ENCODE results near the gene GFRA1.

GFRA1 gene

DNA sequence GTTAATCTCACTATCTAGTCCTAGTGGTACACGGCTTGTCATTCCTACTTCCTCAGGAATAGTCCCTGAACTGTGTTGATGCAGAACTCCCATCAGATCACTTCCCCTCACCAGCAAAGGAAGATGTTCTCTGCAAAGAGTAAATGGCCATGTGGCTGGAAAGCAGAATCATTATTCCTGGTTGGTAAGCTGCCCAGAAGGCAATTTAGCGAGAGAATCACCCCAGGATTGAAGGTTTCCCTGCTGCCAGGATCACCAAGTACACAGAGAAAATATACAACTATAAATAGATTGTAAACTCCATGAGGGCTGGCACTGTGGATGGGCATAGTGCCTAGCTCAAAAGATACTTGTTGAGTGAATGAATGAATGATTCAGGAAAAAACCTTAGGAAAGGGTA, 115.0 kb downstream of the GFRA1 start:
- DNase-seq (ENCODE audit: low spot score): no peak

DNA sequence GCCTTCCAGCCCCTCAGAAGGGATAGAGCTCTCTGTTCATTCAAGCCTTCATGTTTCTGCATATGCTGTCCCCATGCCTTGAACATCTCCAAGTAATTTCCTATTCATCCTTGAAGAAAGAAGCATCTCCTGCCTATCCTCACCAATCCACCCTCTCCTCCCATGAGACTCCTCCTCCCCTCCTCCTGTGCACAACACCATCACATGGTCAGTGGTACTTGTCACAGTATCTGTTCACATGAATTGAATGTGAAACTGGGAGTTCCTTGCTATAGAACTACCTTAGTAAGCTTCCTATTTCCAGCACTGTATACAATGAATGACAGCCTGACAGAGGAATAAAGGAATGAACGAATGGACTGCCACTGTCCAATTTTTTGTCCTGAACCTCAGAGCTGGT, 115.5 kb downstream of the GFRA1 start:
- DNase-seq (ENCODE audit: low spot score): no peak

DNA sequence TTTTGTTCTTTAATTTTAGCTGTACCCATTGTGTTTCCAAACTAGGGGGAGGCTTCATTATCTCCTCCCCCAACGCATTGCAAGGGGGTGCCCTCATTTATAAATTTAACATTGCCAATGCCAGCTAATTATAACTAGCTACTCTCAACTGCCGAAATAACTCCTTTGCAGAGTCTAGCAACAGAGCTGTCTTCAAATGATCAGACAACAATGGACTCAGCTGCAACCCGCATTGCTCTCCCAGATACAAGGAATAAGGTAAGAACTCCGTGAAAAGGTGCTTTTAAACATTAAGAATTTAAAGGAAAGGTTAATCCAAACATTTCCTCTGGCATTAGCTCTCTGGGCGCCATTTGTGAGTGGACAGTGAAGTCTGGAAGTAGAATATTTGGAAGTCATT, 116.2 kb downstream of the GFRA1 start:
- DNase-seq (ENCODE audit: low spot score): no peak

DNA sequence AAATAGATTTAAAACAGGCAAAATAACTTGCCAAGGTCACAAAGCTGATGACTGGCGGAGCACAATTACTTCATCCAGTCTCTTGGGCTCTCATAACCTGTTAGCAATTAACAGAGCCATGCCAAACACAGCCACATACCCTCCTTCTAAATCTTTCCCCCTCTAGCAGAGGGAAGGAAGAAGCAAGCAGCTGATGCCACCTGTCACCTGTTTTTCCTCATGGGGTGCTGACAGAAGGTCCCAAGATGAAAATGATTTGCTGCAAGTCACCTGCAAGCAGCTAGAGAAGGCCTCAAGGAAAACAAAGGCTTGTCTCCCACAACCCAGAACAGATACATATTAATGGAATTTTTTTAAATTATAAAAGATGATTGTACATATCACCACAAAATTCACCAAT, 117.8 kb downstream of the GFRA1 start:
- no peak for DNase-seq (ENCODE audit: low spot score)

DNA sequence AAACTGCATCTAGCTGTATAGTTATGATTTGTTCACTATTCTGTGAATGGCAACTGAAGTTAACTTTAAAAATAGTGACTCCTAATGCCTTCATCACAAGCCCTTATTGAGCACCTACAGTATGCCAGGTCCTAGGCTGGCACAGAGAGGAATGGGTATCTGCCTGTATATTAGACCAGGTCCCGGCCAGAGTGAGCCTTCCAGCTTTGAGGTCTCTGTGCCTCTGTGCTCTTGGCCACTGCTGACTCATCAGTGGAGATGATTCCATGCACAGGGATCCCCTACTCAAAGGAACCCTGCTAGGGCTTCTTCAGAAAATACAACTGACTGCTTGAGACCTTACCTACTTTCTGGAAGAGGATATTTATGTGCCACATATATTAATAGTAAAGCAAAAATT, 118.4 kb downstream of the GFRA1 start:
- DNase-seq (ENCODE audit: low spot score): no peak

DNA sequence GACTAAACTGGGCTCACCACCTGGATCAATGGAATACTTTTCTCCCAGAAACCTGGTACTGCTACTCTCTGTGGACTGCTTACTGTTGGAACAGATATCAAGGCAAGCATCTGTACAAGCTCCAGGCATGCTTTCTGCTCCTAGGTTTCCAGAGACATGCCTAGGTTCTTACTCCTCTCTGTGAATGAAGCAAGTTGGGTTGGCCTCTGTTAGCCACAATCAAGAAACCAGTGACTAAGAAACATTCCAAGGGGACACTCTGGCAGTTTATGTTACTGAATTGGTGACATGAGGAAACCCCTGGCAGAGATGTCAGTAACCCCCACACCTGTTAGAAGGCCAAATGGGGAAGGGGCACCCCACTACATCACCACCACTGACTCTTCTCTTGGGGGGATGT, 121.9 kb downstream of the GFRA1 start:
- DNase-seq (ENCODE audit: low spot score): no peak

DNA sequence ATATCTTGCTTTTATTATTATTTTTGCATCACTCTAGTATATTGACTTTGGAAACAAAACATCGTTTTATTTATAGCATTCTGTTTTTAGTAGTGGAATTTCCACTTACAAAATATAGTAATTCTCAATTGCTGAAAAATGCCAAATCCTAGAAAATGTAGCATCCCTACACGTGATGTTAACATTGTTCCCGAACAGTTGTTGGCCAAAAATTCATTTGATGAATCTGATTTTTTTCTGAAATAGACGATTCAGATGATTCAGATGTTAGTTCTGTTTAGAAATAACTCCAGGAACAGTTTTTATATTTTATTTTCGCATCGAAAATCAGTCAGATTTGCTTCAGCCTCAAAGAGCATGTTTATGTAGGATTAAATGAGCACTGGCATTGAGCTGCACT, 122.4 kb downstream of the GFRA1 start:
- no peak for DNase-seq (ENCODE audit: low spot score)

DNA sequence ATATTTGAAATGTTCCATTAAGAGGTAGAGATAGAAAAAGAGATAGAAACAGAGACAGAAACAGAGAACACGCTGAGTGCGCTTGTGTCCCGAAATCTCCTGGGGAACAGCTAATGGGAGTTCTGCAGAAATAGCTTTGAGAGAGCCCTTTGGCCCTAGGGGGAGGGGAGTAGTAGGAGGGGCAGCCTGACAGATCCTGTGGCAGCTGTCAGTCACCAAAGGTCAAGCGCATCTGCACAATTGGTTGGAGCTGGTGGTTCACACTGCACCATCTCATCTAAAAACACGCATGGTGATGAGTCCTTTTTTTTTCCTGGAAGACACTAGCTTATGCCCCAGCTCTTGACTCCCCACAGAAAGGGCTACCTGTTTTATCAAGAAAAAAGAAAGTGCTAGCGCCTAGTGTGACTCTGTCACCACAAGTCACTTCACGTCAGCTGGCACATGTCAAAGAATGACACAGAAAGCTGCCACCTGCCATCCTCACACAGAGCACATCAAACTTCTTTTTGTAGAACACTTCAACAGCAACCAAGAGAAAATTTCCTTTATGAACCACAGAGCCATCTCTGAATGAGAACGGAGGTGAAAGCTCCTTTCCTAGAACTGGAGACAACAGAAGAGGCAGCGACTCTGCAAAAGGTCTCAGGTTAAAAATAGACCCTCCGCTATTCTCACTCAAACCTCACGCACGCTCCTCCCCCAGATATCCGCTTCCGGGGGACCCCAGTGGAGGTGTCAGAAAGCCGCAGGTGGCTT, 125.7 kb downstream of the GFRA1 start:
- DNase-seq (ENCODE audit: low spot score): no peak

DNA sequence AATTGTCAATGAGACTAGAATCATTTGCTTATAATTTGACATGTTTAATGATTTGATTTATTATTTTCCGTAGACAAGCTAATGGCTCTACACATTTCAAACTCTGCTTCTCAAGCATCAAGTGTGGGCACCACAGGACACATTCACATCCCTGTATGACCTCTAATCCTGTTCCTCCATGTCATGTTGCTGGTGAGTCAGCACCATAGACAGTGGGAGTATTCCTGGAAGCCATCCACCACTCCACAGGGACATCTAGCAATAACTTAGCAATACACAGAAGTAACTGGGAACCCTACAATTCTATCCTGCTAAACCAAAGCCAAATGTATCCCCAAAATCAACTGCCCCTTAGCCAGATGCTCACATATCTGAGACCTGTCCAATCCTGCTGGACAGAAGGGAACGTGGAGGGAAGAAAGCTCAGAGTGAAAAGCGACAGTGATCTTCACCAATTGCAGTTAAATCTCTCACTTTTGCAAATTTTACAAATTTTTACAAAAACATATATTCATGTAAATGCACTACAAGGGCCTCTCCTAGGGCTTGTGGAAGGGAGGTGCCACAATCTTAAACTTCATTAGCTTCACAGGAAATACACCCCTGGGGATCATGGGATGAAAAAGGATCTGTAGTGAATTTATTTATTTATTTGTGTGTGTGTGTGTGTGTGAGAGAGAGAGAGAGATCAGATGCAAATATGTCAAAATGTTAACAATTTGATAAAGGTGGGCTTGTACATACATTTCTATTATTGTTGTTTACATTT, 126.5 kb downstream of the GFRA1 start:
- DNase-seq (ENCODE audit: low spot score): peak; percentile 12

DNA sequence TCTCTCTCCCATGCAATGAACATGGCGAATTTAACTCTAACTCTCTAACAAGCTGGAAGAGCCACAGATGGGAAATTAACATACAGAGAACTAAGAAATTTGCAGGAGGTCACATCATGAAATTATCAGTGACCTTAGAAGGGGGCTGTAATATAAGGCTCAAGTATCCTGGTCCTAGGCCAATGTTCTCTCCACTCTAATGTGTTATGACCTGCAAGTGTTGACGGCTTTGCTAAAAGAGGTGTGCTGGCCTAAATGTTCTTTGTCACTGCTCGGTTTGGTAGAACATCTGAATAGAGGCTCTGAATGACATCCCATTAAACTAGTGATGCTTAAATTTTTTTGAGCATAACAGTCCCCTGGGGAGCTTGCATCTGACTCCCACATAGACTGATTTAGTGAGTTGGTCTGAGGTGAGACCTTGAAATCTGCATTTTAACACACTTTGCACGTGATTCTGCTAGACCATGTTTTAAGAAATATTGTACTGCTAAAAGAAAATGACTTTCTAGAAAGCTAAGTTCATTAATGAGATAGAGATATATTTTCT, 129.3 kb downstream of the GFRA1 start:
- no peak for DNase-seq (ENCODE audit: low spot score)

DNA sequence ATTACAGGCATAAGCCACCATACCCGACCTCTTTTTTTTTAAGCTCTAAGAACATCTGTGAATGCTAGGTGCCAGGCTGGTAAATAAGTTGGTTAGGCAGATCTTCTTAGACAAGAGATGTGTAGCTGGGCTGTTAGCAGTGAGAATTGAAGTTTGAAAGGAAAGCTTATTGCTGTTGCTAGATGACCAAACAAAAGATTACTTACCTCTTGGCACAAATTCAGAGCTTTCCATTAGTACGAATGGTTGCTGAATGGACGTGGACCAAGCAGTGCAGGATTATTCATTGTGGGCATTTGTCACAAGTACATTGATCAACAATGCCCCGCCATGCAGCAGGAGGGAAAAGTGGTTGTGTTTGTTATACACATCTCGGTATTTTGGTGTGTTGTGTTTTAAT, 131.2 kb downstream of the GFRA1 start:
- no peak for DNase-seq (ENCODE audit: low spot score)

DNA sequence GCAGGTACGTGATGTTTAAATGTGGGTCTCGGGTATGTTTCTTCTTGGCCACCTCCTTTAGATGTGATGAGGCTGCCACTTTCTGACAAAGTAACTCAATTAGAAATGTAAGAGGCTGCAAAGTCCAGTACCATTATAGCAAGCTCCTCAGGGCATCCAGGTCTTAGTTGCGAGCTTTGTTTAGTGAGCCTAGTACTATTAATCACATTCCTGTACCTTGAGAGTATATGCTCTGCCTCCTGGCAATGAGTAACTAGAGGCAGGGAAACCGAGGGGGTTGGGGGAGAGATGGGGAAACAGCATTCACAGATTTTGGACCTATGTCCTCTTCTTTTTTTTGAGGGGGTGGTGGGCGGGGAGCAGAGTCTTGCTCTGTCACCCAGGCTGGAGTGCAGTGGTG, 131.8 kb downstream of the GFRA1 start:
- no peak for DNase-seq (ENCODE audit: low spot score)

DNA sequence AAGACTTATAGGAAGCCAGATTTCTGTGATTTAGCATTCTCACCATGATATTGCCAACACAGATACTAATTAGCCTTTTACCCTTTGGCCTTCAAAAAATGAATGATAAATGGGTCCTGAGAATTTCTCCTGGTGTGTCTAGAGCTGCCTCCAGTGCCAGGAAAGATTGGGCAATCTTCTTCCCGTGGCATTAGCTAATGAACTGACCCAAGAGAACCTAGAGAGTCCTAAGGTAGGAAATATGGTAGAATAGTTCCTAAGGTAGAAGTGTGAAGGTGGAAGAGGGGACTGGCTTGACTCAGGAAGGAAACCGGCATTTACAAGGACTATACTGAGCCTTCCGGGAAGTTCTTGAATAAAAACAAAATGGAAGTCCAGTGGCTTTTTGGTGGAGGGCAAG, 133.1 kb downstream of the GFRA1 start:
- no peak for DNase-seq (ENCODE audit: low spot score)

DNA sequence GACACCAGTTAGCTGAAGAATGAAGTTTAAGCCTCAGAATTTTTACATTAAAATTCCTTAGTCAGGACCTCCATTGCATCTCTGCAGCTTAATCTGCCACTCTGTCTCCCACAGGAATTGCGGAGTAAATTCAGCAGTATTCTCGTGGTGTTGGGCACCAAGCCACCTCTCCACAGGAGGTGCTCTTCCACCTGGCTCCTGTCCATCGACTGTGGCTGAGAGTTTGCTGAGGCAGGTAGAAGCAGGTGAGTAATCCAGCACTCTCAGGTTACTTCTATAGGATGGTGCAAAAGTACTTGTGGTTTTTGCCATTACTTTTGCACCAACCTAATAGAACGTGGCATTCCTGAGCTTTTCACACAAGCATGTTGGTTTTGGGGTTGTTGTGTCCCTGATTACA, 134.1 kb downstream of the GFRA1 start:
- no peak for DNase-seq (ENCODE audit: low spot score)

DNA sequence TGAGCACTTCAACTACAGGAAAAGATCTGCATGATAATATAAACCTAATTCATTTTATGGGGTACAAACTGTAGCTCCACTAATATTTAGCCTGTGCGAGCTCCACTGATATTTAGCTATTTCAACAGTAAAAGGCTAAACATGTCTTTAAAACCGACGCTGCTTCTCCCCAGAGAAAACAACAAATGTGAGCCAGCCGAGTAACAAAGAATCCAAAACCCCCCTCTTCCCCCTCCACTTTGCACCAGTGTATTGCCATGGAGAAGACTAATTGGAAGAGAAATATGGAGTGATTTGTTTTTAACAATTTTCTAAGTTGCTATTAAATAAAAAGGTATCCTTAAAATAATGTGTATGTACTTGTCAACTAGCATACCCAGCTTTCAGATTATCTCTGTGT, 136.7 kb downstream of the GFRA1 start:
- no peak for DNase-seq (ENCODE audit: low spot score)

DNA sequence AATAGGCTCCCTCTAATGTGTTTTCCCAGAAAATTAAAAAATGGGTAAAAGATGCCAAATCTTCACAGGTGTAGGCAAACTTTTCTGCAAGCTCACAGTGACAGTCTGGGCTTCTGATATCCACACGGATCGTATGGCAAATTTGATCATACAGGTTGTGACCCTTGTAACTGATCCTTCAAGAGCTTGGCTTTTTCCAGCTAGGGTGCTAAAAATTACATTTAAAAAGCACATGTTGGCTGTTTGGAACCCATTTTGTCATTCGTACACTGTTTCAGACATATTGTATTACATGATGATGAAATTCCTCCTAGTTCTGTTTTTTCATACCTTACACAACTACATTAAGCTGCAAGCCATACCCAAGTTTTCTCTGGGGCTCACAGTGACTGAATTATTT, 138.7 kb downstream of the GFRA1 start:
- no peak for DNase-seq (ENCODE audit: low spot score)

DNA sequence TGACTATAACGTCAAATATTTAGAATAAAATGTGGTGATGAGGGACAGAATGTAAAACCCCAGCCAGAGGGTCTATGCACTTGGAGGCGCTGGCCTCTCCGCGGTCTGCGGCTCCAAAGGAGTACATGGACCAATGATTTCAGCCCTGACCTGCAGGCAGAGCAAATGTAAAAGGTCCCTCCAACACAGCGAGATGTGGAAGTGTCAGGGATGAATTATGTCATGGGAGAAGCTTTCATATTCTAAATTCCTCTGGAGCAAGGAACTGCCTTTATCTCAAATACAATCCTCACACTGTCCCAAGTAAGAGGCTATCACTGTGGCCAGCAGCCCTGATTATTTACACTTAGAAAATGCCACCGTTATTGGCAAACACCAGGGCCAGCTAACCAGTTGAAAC, 139.4 kb downstream of the GFRA1 start:
- no peak for DNase-seq (ENCODE audit: low spot score)

DNA sequence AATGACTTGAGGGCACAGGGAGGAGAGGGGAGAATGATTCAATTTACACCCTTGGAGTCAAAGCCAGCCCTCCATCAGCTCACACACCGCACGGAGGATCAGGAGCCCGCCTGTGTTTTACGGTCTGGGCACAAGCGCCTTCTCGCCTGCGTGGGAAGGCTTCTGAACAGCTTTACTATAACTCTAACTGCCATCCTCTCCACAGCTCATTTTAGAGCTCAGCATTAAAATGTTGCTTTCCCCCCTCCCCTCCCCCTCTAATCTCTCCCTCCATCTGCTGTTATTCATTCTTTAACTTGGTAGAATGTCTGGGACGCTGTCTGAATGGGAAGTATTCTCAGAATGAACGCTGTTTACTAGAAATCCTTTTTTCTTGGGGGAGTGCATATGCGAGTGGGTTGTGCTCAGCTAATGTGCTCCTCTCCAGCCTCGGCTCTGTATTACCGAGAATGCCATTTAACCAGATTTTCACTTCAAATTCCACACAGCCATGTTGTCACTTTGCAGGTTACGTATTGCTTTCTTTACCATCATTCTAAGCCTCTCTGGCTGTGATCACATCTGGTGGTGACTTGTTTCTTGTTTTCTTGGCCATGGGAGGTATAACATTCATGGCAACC, 140.1 kb downstream of the GFRA1 start:
- no peak for DNase-seq (ENCODE audit: low spot score)

DNA sequence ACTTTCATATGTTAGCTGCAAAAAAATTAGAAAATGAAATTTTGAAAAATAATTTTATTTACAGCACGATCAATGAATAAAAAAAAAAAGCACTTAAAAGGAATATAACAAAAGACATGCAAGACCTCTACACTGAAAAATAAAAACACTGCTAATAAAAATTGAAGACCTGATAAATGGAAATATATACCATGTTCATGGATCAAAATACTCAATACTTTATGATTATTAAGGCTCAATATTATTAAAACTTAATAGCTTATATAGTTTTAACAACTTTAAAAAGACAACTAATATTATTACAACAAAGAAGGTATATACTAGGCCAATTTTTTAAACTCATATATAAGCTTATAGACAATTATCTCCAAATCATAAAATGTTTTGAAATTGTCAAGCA, 143.0 kb downstream of the GFRA1 start:
- no peak for DNase-seq (ENCODE audit: low spot score)

DNA sequence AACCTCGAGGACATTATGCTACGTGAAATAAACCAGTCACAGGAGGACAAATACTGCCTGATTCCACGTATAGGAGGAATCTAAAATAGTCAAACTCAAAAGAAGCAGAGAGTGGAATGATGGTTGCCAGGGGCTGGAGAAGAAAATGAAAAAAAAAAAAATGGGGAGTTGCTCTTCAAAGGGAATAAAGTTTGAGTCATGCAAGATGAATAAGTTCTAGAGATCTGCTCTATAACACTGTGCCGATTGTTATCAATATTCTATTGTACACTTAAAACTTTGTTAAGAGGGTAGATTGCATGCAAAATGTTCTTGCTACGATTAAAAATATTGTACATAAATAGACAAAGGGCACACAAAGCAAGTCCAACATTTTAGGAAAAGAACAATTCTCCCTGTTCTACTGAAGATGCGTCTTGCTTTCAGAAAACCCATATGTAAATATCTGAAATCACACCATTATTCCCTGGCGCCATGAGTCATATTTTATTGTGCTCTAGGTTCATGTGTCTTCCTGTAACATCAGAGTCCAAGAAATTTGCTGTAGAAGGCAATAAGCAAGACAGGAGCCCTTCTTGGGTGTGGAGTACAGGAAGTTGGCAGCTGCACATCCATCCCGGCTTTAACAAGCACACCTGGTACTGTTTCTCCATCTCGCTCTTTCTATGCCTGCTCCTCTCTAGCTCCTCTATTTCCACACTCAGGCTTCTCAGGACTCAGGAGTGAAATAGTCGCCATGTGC, 145.9 kb downstream of the GFRA1 start:
- no peak for DNase-seq (ENCODE audit: low spot score)

DNA sequence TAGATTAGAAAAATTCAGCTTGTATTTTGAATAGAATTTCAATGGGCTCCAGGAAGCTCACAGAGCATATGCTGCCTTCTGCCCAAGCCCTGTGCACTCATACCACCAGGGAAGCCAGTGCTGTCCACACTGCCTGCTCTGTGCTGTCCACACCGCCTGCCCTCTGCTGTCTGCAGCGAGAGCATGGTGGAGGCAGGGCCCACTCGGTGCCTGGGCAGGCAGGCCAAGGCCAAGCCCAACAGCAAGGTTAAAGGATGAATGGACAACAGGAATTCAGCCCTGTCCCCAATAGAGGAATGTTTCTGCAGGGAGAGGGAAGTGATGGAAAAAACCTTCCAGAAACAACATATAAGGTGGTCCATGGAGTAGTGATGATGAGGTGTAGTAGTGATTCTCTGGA, 146.8 kb downstream of the GFRA1 start:
- DNase-seq (ENCODE audit: low spot score): no peak

DNA sequence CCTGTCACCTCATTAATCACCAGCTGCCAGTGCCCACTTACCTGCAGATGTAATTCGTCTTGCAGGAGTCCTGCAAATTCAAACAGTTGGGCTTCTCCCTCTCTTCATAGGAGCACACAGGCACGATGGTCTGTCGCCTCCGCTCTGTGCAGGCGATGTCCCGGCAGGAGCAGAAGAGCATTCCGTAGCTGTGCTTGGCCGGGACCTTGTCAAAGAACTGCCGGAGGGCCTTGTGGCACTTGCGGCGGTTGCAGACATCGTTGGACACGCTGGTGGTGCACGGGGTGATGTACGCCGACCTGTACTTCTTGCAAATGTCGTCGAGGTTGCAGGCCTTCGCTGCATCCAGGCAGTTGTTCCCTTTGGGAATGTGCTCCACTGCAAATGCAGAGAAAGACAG, 147.8 kb downstream of the GFRA1 start:
- DNase-seq (ENCODE audit: low spot score): no peak
